Measurements from ENCODE around the gene RUVBL1. TPM values are rescaled to one million over a fixed set of nuclear protein-coding genes. Genes with fewer than 3 reads are reported as not detected.

The RUVBL1 gene
- total and polyA plus RNA-seq, 9 donors = 15.6 to 37.9 (median 25.1) TPM

GRCh38 chr3:128078875-128079274, 44.7 kb downstream of the RUVBL1 start:
- H3K27ac ChIP-seq = no peak overlapping the region
- no peak for TF ChIP-seq POLR2A (IDR thresholded peaks at IDR 0.05)
- no peak for TF ChIP-seq EP300 (IDR thresholded peaks at IDR 0.05)
- TF ChIP-seq, protein P1, sequence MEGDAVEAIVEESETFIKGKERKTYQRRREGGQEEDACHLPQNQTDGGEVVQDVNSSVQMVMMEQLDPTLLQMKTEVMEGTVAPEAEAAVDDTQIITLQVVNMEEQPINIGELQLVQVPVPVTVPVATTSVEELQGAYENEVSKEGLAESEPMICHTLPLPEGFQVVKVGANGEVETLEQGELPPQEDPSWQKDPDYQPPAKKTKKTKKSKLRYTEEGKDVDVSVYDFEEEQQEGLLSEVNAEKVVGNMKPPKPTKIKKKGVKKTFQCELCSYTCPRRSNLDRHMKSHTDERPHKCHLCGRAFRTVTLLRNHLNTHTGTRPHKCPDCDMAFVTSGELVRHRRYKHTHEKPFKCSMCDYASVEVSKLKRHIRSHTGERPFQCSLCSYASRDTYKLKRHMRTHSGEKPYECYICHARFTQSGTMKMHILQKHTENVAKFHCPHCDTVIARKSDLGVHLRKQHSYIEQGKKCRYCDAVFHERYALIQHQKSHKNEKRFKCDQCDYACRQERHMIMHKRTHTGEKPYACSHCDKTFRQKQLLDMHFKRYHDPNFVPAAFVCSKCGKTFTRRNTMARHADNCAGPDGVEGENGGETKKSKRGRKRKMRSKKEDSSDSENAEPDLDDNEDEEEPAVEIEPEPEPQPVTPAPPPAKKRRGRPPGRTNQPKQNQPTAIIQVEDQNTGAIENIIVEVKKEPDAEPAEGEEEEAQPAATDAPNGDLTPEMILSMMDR (IDR thresholded peaks at IDR 0.05) = no peak
- no peak for DNase-seq
- intact Hi-C loops (cut with DNase I) = loop anchor here (5.0 to 10.0 kb wide), 5 partner anchors 88 to 528 kb away; partner anchors contain the start of gene GATA2 (in 2 of the 4)
- H3K36me3 ChIP-seq = no peaks in the 10 kb centered on the region
- H3K4me3 ChIP-seq = no peak overlapping the region
- no peaks in the 10 kb centered on the region for H3K27me3 ChIP-seq
- no peaks in the 10 kb centered on the region for H3K9me3 ChIP-seq
- H3K4me1 ChIP-seq (ENCODE audit: insufficient read depth) = peaks cover 8% of the 10 kb centered on the region
- WGBS, 3 donors = 92 to 96% (median 93%) methylated on average over 8 of the region's 8 CpGs

DNA sequence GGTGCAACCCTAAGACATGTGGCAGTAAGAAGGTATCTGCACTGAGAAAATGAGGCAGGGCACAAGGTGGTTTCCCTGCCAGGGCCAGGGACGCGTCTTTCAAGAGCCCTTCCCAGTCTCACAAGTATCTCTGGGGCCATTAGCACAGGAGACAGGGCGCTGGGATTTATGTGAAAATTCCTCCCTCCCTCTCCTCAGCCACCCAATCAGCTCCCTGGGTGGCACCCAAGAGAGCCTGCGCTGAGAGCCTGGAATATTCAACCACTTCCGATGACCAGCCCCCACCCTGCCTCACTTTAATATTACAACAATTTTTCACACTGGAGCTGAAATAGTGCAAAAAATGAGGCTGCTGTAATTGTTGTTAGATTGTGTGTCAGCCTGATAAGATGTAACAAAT, 45.3 kb downstream of the RUVBL1 start:
- Histone ChIP-seq H3K4me1 (ENCODE audit: insufficient read depth) (peaks cover 7% of the 10 kb centered on the region), H3K4me3 (no peak overlapping the region), H3K9me3 (no peaks in the 10 kb centered on the region), H3K36me3 (no peaks in the 10 kb centered on the region), H3K27me3 (no peaks in the 10 kb centered on the region), H3K27ac (no peak overlapping the region)
- TF ChIP-seq EP300 (IDR thresholded peaks at IDR 0.05) (no peak), POLR2A (IDR thresholded peaks at IDR 0.05) (no peak)
- TF ChIP-seq, protein P1 (IDR thresholded peaks at IDR 0.05) = no peak
- DNase-seq = no peak
- 70 to 83% (median 79%) methylated on average over 5 of the region's 5 CpGs for WGBS, 3 donors
- intact Hi-C loops (cut with DNase I) = loop anchor here (5.0 to 10.0 kb wide), 5 partner anchors 89 to 529 kb away; partner anchors contain the start of gene GATA2 (in 2 of the 4)

DNA sequence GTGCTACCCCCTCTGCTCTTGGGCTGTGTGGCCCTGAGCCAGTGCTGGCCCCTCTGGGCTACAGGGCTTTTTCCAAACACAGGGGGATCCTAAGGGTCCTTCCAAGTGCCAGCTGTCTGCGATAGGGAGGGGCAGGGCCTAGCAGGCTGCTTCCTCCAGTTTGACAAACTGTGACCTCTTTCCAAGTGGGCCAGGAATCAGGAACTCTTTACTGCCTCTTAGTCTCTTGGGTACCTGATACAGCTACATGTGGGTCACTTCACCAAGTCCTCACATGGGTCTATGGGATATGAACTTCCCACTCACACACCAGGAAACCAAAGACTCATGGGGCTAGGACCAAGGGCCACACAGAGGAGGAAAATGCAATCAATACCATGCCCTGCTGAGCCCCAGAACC, 45.9 kb downstream of the RUVBL1 start:
- no peak overlapping the region for H3K27ac ChIP-seq
- H3K4me3 ChIP-seq = no peak overlapping the region
- no peaks in the 10 kb centered on the region for H3K9me3 ChIP-seq
- TF ChIP-seq EP300 (IDR thresholded peaks at IDR 0.05) = no peak
- TF ChIP-seq, protein P1 (IDR thresholded peaks at IDR 0.05) = no peak
- TF ChIP-seq POLR2A (IDR thresholded peaks at IDR 0.05) = no peak
- no peak for DNase-seq
- H3K4me1 ChIP-seq (ENCODE audit: insufficient read depth) = peaks cover 6% of the 10 kb centered on the region
- H3K27me3 ChIP-seq = no peaks in the 10 kb centered on the region
- intact Hi-C loops (cut with DNase I) = loop anchor here (5.0 to 10.0 kb wide), 5 partner anchors 90 to 530 kb away; partner anchors contain the start of gene GATA2 (in 2 of the 4)
- 0 to 80% (median 76%) methylated on average over 1 of the region's 1 CpG for WGBS, 3 donors
- H3K36me3 ChIP-seq = no peaks in the 10 kb centered on the region

DNA sequence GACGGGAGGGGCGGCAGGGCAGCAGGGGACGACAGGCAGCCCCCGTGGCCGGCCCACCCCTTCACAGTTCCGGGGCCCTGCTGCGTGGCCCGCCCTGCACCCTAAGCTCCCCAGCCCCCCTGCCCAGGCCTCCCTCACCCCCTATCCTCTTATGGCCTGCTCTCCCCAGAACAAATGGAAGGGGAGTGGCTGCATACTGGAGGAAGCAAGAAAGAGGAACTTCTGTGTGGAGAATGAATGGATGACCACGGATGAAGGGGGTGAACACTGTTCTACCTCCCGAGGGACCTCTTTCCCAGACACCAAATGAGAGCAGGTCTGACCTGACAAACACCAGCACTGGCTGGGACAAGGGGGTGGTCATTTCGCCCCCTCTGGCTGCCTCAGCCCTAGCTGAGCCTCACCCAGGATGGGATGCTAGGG, 46.4 kb downstream of the RUVBL1 start:
- TF ChIP-seq, protein P1 (IDR thresholded peaks at IDR 0.05) = no peak
- no peak for TF ChIP-seq EP300 (IDR thresholded peaks at IDR 0.05)
- TF ChIP-seq POLR2A (IDR thresholded peaks at IDR 0.05) = no peak
- Histone ChIP-seq H3K27ac (no peak overlapping the region), H3K4me1 (ENCODE audit: insufficient read depth) (peaks cover 6% of the 10 kb centered on the region), H3K36me3 (no peaks in the 10 kb centered on the region), H3K4me3 (peak overlapping the region; percentile 32), H3K27me3 (no peaks in the 10 kb centered on the region), H3K9me3 (no peaks in the 10 kb centered on the region)
- 40 to 64% (median 43%) methylated on average over 11 of the region's 11 CpGs for WGBS, 3 donors
- intact Hi-C loops (cut with DNase I) = loop anchor here (5.0 to 10.0 kb wide), 5 partner anchors 90 to 530 kb away; partner anchors contain the start of gene GATA2 (in 2 of the 4)
- no peak for DNase-seq

Data from ovary (tissue), 9 donors.